Measurements from ENCODE around the gene VPS37D.

VPS37D gene

GRCh38 chr7:73644688-73645286 lies 22.8 kb upstream of the VPS37D start:
- ChIA-PET POLR2A (no interaction called here), CTCF (interaction anchor here (0.6 to 1.5 kb wide), 6 partner anchors 38 to 520 kb away, joined by 3 to 4 read pairs (median 3); no protein-coding TSS in a partner anchor)

More at GRCh38 chr7:73644688-73645286, 22.8 kb upstream of the VPS37D start:
- H3K4me3 ChIP-seq (ENCODE audit: low read depth, low read length), result no peak overlapping the region
- H3K4me1 ChIP-seq (ENCODE audit: control insufficient read depth, insufficient read depth, low read length), result no peaks in the 10 kb centered on the region
- H3K27ac ChIP-seq (ENCODE audit: extremely low read depth, low read depth, low read length), result no peak overlapping the region
- no peaks in the 10 kb centered on the region for H3K36me3 ChIP-seq (ENCODE audit: control insufficient read depth in 2 of 2, insufficient read depth in 1 of 2, low read length in 2 of 2)
- no peaks in the 10 kb centered on the region for H3K9me3 ChIP-seq (ENCODE audit: control insufficient read depth, insufficient read depth, low read depth, low read length)
- TF ChIP-seq HOXD13 (CRISPR knock-in tag; IDR thresholded peaks at IDR 0.05; ENCODE audit: borderline replicate concordance), result no peak
- peak; percentile 50; the same call in 1 of the 2 replicates for TF ChIP-seq ATF2 (tag by site-specific recombination; IDR thresholded peaks at IDR 0.05; ENCODE audit: low read depth)
- TF ChIP-seq ZBTB21 (tag by site-specific recombination; IDR thresholded peaks at IDR 0.05), result peak; percentile 80
- no peak for TF ChIP-seq KLF8 (tag by site-specific recombination; IDR thresholded peaks at IDR 0.05)
- 0 out of 2 replicates have a peak, but pooled peaks have one; percentile 23 for TF ChIP-seq SP7 (tag by site-specific recombination; IDR thresholded peaks at IDR 0.05)
- peak; percentile 69 for TF ChIP-seq ZNF629 (tag by site-specific recombination; IDR thresholded peaks at IDR 0.05)
- no peak for TF ChIP-seq ZNF280C (tag by site-specific recombination; IDR thresholded peaks at IDR 0.05)
- 0 out of 2 replicates have a peak, but pooled peaks have one; percentile 42 for TF ChIP-seq ZNF76 (tag by site-specific recombination; IDR thresholded peaks at IDR 0.05; ENCODE audit: borderline replicate concordance, low read depth)
- no peak for TF ChIP-seq ZNF202 (tag by site-specific recombination; IDR thresholded peaks at IDR 0.05; ENCODE audit: borderline replicate concordance)
- peak; percentile 60 for TF ChIP-seq GLIS1 (tag by site-specific recombination; IDR thresholded peaks at IDR 0.05)
- TF ChIP-seq ZNF26 (tag by site-specific recombination; IDR thresholded peaks at IDR 0.05), result no peak
- 0 out of 2 replicates have a peak, but pooled peaks have one; percentile 21 for TF ChIP-seq ZNF692 (tag by site-specific recombination; IDR thresholded peaks at IDR 0.05)
- no peak for TF ChIP-seq ZSCAN5A (tag by site-specific recombination; IDR thresholded peaks at IDR 0.05)
- TF ChIP-seq ZNF133 (tag by site-specific recombination; IDR thresholded peaks at IDR 0.05), result no peak
- peak; percentile 35; the same call in 1 of the 2 replicates for TF ChIP-seq PATZ1 (tag by site-specific recombination; IDR thresholded peaks at IDR 0.05)
- no peak for TF ChIP-seq AEBP2 (tag by site-specific recombination; IDR thresholded peaks at IDR 0.05; ENCODE audit: borderline replicate concordance)
- TF ChIP-seq ZIC2 (tag by site-specific recombination; IDR thresholded peaks at IDR 0.05), result peak; percentile 66
- TF ChIP-seq PRDM10 (tag by site-specific recombination; IDR thresholded peaks at IDR 0.05), result 0 out of 2 replicates have a peak, but pooled peaks have one; percentile 11

All from HEK293 (cell line).